ENCODE data around the gene B4GAT1.

GRCh38 chr11:66302656-66303055 is 44.8 kb downstream of the B4GAT1 start:
- TF ChIP-seq, protein P1, sequence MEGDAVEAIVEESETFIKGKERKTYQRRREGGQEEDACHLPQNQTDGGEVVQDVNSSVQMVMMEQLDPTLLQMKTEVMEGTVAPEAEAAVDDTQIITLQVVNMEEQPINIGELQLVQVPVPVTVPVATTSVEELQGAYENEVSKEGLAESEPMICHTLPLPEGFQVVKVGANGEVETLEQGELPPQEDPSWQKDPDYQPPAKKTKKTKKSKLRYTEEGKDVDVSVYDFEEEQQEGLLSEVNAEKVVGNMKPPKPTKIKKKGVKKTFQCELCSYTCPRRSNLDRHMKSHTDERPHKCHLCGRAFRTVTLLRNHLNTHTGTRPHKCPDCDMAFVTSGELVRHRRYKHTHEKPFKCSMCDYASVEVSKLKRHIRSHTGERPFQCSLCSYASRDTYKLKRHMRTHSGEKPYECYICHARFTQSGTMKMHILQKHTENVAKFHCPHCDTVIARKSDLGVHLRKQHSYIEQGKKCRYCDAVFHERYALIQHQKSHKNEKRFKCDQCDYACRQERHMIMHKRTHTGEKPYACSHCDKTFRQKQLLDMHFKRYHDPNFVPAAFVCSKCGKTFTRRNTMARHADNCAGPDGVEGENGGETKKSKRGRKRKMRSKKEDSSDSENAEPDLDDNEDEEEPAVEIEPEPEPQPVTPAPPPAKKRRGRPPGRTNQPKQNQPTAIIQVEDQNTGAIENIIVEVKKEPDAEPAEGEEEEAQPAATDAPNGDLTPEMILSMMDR (IDR thresholded peaks at IDR 0.05) = no peak
- TF ChIP-seq EZH2 (IDR thresholded peaks at IDR 0.05) = no peak
- no peak for TF ChIP-seq EZH2phosphoT487 (IDR thresholded peaks at IDR 0.05)
